Measurements from ENCODE around the gene ADO. TPM values are rescaled to one million over a fixed set of nuclear protein-coding genes. Genes with fewer than 3 reads are reported as not detected.

The ADO gene
- total and polyA plus RNA-seq, 2 of the 4 experiments (the other 2 are of a cell fraction): 8.0 to 8.1 TPM

DNA sequence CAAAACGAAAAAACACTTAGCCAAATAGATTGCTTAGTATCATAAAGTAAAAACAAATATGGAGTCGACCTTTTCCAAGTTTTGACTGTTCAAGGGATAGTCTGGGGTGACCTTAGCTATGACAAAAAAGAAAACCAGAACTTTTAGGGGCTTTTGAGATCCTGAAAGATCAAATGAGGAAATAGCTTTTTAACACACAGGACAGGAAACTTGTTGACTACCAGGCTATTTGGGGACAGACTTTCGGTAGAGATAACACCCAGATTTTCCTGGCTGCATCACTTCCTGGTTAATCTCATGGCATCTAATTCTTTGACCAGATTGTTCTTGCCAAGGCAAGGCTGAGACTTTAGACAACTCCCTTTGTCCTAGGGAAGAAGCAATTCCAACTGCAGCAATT, 46.1 kb downstream of the ADO start:
- DNase-seq (no peak), ATAC-seq (ENCODE audit: low read depth) (no peak)
- dilution Hi-C loops (cut with HindIII; ENCODE audit: low sequenced_read_pairs, unreplicated experiment): no loop called here
- Histone ChIP-seq H2AK9ac (replicated peaks; ENCODE audit: low read depth, low read length, poor library complexity) (no peak overlapping the region), H4K8ac (ENCODE audit: low read depth in 2 of 2, low read length in 2 of 2) (no peak overlapping the region), H3K14ac (replicated peaks; ENCODE audit: low read depth, low read length) (no peak overlapping the region), H4K91ac (ENCODE audit: insufficient read depth, low read depth, low read length) (no peak overlapping the region), H2BK5ac (ENCODE audit: low read depth, low read length, poor library complexity, severe bottlenecking) (no peak overlapping the region), H3K23ac (ENCODE audit: low read depth, low read length) (no peak overlapping the region), H3K4me2 (ENCODE audit: low read depth, low read length) (no peak overlapping the region), H2AFZ (replicated peaks; ENCODE audit: low read length, poor library complexity) (no peak overlapping the region), H3K27me3 (ENCODE audit: control insufficient read depth, insufficient read depth, low read length) (peaks cover 3% of the 10 kb centered on the region), H4K5ac (ENCODE audit: low read depth, low read length) (no peak overlapping the region), H2AK5ac (ENCODE audit: low read depth, low read length) (no peak overlapping the region), H2BK15ac (ENCODE audit: low read depth, low read length) (no peak overlapping the region), H2BK20ac (ENCODE audit: low read depth, low read length) (no peak overlapping the region), H3K56ac (ENCODE audit: extremely low read depth, insufficient read depth, low read length) (no peak overlapping the region), H2BK120ac (ENCODE audit: low read depth, low read length) (no peak overlapping the region), H4K20me1 (ENCODE audit: insufficient read depth, low read length) (no peaks in the 10 kb centered on the region), H3K9me3 (ENCODE audit: control insufficient read depth, insufficient read depth, low read length) (peaks cover 2% of the 10 kb centered on the region; the same call in 1 of the 2 replicates), H3K9ac (ENCODE audit: low read depth, low read length) (no peak overlapping the region), H3K36me3 (ENCODE audit: control insufficient read depth, insufficient read depth, low read length) (no peaks in the 10 kb centered on the region), H3K4me3 (ENCODE audit: insufficient read depth, low read depth, low read length) (no peak overlapping the region), H3K18ac (ENCODE audit: low read depth, low read length) (no peak overlapping the region), H3K4ac (ENCODE audit: low read depth, low read length) (no peak overlapping the region), H3K27ac (ENCODE audit: insufficient read depth, low read length) (no peak overlapping the region), H3K79me1 (ENCODE audit: low read depth in 1 of 2, low read length in 2 of 2) (no peaks in the 10 kb centered on the region), H3K4me1 (ENCODE audit: control insufficient read depth, insufficient read depth, low read length) (no peaks in the 10 kb centered on the region), H3K9me1 (ENCODE audit: insufficient read depth, low read length) (no peaks in the 10 kb centered on the region)
- intact Hi-C loops (cut with micrococcal nuclease): no loop called here
- no TSS peak for BruUV-seq (replicated peaks)
- 100% methylated on average over 1 of the region's 3 CpGs; no CpG with 5 or more reads in 1 of the 2 experiments for WGBS, 2 experiments (ENCODE audit: extremely low coverage in 2 of 2, insufficient read length in 1 of 2)
- in situ Hi-C loops (cut with MboI; ENCODE audit: low sequenced_read_pairs): no loop called here
- ChIA-PET POLR2A (ENCODE audit: unreplicated experiment) (no interaction called here), CTCF (interaction anchor here (0.6 kb wide), 1 partner anchor 471 kb away, joined by 3 read pairs; no protein-coding TSS in a partner anchor)
- TF ChIP-seq CEBPB (IDR thresholded peaks at IDR 0.05; ENCODE audit: low read depth, low read length) (no peak), POLR2A (IDR thresholded peaks at IDR 0.05; ENCODE audit: low read depth, low read length) (no peak), BHLHE40 (IDR thresholded peaks at IDR 0.05; ENCODE audit: low read depth, low read length) (no peak), RFX5 (IDR thresholded peaks at IDR 0.05; ENCODE audit: low read depth, low read length) (no peak), MAFK (IDR thresholded peaks at IDR 0.05; ENCODE audit: low read depth, low read length) (no peak), NFE2L2 (IDR thresholded peaks at IDR 0.05; ENCODE audit: low read depth, low read length) (no peak), SMC3 (IDR thresholded peaks at IDR 0.05; ENCODE audit: low read depth, low read length) (no peak), FOS (IDR thresholded peaks at IDR 0.05; ENCODE audit: low read depth, low read length) (no peak), MAZ (IDR thresholded peaks at IDR 0.05; ENCODE audit: borderline replicate concordance, low read depth, low read length) (no peak), RAD21 (IDR thresholded peaks at IDR 0.05; ENCODE audit: low read length) (no peak), MXI1 (IDR thresholded peaks at IDR 0.05; ENCODE audit: borderline replicate concordance, low read depth, low read length) (no peak), CHD1 (IDR thresholded peaks at IDR 0.05; ENCODE audit: low read depth, low read length) (no peak), RCOR1 (IDR thresholded peaks at IDR 0.05; ENCODE audit: insufficient replicate concordance, low read length) (no peak)
- TF ChIP-seq, protein P1, sequence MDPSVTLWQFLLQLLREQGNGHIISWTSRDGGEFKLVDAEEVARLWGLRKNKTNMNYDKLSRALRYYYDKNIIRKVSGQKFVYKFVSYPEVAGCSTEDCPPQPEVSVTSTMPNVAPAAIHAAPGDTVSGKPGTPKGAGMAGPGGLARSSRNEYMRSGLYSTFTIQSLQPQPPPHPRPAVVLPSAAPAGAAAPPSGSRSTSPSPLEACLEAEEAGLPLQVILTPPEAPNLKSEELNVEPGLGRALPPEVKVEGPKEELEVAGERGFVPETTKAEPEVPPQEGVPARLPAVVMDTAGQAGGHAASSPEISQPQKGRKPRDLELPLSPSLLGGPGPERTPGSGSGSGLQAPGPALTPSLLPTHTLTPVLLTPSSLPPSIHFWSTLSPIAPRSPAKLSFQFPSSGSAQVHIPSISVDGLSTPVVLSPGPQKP (IDR thresholded peaks at IDR 0.05; ENCODE audit: borderline replicate concordance, low read depth, low read length): no peak
- TF ChIP-seq, protein P2, sequence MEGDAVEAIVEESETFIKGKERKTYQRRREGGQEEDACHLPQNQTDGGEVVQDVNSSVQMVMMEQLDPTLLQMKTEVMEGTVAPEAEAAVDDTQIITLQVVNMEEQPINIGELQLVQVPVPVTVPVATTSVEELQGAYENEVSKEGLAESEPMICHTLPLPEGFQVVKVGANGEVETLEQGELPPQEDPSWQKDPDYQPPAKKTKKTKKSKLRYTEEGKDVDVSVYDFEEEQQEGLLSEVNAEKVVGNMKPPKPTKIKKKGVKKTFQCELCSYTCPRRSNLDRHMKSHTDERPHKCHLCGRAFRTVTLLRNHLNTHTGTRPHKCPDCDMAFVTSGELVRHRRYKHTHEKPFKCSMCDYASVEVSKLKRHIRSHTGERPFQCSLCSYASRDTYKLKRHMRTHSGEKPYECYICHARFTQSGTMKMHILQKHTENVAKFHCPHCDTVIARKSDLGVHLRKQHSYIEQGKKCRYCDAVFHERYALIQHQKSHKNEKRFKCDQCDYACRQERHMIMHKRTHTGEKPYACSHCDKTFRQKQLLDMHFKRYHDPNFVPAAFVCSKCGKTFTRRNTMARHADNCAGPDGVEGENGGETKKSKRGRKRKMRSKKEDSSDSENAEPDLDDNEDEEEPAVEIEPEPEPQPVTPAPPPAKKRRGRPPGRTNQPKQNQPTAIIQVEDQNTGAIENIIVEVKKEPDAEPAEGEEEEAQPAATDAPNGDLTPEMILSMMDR (conservative IDR thresholded peaks at IDR 0.05; ENCODE audit: low read depth, low read length): no peak
- TF ChIP-seq, protein P3, sequence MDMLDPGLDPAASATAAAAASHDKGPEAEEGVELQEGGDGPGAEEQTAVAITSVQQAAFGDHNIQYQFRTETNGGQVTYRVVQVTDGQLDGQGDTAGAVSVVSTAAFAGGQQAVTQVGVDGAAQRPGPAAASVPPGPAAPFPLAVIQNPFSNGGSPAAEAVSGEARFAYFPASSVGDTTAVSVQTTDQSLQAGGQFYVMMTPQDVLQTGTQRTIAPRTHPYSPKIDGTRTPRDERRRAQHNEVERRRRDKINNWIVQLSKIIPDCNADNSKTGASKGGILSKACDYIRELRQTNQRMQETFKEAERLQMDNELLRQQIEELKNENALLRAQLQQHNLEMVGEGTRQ (IDR thresholded peaks at IDR 0.05; ENCODE audit: low read depth, low read length): no peak

All from IMR-90 (cell line).